Measurements from ENCODE around the gene HEYL.
A peak's percentile ranks its signal among the peaks of the same experiment; 100 is the strongest.

- TF ChIP-seq EZH2 (IDR thresholded peaks at IDR 0.05; ENCODE audit: insufficient read depth, low read length) (peak; percentile 49), CTCF (IDR thresholded peaks at IDR 0.05; ENCODE audit: insufficient read depth, low read depth, low read length) (no peak)
These were observed at the start of gene HEYL for GRCh38 chr1:39639305-39640130.
